GM19468 (cell line): ENCODE measurements around the gene KCNQ1OT1.

Experiments
- ATAC-seq: cut with Tn5 transposase; IDR thresholded peaks from one replicate; pipeline ENCODE4 v1.9.1; 2021; ENCODE audit warnings: mild to moderate bottlenecking, moderate library complexity, moderate number of reproducible peaks; ENCODE audit not compliant: unreplicated experiment; ENCODE audit errors: extremely low read depth

KCNQ1OT1 gene

DNA sequence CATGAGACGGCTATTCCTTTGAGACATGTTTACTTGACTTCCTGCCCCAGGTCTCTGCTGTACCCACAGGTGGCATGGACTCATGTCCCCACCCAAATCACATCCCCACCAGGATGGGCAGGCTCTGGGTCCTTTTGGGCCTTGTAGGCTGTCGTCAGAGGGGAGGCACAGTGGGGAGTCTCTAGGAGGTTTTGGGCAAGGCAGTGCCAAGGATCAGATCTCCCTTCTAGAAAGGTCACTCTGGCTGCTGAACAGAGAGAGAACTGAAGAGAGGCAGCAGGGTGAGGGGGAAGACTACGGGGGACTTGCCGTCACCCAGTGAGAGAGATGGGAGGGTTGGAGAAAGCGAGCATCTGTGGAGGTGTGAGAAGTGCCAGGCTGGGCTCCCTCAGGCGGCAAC, 4.6 kb upstream of the KCNQ1OT1 start:
- no peak for ATAC-seq

DNA sequence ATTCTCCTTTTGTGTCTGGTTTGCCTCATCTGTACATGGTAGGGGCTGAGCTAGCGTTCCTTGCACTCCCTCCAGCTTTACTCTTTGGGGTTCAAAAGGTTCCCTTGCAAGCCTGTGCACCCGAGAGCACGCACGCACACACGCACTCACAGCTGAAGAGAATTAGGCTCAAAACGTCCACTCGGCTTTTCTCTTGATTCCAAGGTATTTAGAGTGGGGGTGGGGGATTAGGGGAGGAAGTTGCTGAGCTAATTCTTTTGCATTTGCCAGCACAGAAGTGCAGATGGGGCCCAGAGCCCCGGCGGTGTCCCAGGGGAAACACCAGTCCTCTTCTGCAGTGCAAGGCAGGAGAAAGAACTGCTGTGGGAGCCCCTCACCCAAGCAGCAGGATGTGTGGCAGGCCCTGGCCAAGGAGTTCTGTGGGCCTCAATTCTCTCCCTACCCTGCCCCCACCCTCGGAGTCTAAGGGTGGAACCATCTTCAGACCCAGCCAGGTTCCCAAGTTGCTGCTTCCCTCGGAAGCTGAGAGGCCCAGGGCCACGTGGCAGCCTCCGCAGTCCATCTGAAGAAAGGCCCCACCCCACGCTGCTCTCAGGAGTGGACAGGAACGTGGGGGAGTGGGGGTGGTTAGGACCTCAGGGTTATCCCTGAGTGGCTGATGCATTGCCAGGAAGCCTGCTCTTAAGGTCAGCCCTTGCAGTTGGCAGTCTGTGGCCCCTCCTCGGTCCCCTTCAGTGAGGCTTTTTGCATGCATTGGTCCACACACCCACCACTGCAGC, 3.8 kb upstream of the KCNQ1OT1 start:
- ATAC-seq: no peak

DNA sequence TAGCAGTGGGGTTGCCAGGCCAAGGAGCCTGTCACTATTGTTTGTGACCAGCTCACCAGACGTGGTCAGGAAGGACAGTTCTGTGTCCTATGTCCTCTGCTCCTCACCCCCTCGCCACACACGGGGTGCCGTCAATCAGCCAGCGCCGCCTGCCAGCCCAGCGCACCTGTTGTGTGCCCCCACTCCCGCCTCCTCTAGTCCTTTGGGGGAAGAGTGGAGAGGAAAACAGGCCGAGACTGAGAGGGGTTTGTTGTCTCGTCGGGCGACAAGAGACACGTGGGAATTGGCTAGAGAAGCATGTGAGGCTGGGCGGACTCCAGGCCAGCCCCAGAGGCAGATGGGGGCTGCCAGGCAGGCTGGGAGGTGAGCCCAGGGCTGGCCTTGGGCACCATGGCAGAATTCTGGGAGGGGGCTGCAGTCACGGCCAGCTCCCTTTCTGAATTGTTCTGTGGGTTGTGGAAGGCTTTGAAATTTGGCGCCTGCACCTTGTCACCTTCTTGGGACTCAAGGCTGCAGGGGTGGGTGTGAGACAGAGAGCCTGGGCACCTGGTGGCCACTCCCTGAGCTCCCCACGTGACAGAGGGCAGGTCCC, 3.1 kb upstream of the KCNQ1OT1 start:
- no peak for ATAC-seq

DNA sequence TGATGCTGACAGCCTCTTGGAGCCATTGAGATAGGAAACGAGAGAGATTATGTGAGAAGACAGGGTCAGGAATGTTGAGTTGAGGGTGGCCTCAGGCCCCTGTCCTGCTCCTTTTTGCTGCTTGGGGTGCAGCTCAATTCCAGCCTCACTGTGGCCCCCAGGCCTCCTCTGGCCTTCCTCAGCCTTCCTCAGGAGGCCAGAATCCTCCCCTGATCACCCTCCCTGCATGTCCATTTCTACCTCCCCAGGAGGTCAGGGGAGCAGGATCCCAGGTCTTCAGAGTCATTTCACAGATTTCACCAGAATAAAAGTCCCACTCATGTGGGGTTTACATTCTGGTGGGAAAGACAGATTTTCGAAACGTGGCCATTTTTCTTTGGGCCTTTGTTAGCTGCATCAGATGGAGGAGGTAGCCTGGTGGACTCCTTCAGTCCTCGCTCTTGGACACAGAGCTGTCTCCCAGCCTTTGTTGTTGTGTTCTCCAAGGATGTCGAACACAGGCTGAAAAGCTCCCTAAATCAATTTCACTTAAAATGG, 2.2 kb upstream of the KCNQ1OT1 start:
- no peak for ATAC-seq

DNA sequence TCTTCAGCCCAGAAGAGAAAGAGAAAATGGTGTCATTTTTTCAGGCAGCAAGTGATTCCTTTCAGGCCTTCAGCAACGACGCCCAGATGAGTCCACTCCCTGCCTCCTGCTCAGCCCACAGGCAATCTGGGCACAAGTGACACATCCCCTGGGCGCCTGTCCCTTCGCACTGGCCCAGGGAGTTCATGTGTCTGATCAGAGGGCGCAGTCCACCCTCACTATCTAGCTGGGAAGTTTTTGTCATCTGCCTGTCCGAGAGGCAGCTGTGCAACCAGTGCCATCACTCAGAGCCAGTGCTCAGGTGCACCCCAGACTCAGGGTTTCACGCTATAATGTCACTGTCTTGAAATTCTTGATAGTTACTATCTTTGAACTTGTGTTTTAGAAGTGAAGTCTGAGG, 1.4 kb upstream of the KCNQ1OT1 start:
- no peak for ATAC-seq

DNA sequence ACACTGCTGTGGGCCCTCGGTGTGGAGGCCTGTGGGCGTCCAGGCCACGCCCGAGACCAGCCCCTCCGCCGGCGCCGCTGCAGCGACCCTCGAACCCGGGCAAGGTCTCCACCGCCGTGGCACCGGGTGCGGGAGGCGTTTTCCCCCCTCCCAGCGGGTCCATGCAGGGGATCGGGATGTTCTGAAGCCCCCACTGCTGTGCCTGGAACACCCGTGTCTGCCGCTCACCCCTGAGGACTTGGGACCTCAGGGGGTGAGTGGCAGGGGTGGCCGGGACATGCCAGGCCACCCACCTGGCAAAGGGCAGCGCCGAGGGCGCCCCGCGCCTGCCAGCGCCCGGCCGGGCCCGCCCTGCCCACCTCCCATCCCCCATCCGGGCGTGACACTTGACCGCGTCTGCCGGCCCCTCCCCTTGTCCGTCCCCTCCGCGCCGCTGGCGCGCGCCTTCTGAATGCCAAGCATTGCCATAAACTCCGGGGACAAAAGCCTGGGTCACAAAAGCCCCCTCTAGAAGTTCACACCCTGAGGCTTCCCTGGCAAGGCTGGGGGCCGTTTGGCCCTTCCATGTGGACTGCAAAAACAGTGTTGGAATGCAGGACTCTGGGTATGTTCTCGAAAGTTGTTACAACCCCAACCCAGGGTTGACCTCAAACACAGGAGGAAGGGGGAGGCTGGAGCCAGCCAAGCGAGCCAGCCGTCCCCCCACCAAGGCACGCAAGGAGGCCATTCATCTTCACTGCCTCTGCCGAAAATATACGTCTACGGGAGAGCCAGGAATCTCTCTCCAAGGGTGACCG, 819 bp upstream of the KCNQ1OT1 start:
- ATAC-seq: no peak

DNA sequence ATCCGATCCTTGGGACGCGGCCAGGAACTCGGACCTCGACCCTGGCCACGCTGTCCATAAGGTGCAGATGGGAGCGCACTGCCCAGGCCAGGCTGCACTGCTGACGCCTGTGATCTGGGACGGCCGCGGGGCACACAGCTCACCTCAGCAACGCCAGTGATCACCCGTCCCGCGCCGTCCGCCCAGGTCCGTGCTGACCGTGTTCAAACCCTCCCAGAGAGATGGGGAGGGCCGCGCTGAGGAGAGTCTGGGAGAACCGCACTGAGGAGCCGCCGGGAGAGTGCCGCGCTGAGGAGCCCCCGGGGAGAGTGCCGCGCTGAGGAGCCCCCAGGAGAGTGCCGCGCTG, 636 bp downstream of the KCNQ1OT1 start:
- no peak for ATAC-seq

DNA sequence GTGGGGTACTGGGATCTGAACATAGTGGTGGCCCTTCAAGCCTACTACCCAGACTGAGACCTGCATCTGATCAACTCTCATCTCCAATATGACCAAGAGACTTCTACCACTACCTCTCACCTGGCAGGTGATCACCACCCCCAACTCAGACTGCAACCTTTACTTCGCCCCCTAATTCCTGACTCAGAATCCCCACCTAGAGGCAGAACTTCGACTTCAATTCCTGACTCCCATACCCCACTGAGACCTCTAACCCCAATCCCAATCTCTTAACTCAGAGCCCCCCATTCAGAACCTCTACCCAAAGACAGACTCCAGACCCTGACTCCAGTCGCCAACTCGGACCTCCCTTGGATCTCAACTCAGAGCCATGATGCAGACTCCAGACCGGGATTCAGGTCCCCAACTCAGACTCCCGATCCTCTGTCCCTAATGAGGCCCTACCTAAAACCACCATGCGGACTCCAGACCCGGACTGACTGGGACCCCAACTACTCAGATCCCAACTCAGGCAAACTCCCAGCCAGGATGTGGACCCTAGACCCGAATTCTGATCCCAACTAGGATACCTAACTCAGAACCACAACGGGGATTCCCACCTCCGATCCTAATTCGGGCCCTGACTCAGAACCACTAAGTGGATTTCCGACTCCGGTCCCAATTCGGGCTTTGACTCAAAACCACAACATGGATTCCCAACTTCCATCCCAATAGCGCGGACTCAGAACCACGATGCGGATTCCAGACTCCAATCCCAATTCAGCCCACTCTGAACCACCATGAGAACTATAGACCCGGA, 1.2 kb downstream of the KCNQ1OT1 start:
- ATAC-seq: no peak

DNA sequence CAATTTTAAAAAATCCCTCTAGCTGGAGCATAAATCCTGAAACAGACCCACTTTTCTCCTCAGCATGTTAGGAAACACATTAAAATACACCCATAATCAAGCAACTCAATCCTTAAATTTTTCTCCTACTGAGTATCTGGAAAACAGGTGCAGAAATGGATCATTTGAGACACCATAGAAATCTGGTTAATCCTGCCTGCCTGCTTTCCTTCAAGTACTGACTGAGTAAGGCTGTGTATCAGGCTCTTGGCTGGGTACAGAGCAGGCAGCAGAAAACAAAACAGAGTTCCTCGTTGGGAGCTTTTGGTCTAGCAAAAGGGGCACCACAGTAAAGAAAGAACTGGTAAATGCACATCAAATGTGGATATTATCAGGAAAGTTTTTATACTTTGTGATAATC, 1.9 kb downstream of the KCNQ1OT1 start:
- no peak for ATAC-seq

DNA sequence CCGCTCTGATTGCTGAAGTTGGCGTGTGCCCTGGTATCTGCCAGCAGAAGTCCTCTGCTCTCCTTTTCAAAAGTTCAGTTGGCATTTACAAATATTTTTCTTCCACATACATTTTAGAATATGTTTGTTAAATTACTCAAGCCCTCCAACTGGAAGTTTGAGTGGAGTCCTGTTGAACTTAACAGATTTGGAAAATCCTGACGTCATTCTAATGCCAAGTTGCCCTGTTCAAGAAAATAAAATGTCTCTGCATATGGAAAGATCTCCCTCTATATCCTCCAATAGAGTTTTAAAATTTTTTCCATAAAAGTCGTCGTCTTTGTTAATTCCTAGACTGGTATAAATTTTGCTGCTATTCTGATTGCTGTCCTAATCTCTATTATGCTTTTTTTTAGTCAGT, 3.3 kb downstream of the KCNQ1OT1 start:
- no peak for ATAC-seq

DNA sequence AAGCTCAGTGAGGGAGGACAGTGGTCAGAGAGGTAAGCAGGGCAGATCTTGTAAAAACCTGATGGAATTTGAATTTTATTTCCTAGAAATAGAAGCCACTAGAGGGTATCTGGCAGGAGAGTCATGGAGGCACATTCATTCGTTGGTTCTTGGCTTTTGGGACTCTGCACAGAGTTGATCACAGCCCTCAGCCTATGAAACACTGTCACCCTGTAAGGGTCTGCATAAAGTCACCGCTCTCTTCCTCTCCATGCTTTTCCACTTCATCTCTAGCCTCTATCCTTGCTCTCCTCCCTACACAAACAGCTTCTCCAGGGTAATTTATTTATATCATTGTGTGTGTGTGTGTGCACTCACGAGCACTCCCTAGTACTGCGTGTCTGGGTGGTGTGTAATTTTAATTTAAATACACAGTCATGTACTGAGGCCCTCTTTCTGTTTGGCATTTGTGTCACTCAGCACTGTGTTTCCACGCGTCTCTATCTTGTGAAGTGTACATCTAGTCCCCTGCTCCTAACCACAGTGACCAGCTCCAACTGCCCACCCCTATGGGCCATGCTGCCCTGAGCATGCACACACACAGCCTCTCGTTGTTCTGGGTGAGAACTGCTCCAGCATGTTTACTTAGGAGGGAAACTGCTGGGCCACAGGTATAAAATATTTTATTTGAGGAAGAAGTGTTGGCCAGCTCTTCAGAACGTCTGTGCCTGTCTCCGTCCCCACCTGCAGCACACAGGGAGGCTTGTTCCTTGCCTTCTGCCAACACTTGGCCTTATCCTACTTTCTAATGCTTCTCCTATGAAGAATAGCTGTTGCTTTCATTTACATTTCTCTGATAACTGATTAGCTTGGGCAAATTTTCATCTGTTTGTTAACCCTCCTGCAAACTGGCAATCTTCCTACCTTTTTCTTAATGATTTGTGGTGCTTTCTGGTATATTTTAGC, 4.5 kb downstream of the KCNQ1OT1 start:
- ATAC-seq: no peak

DNA sequence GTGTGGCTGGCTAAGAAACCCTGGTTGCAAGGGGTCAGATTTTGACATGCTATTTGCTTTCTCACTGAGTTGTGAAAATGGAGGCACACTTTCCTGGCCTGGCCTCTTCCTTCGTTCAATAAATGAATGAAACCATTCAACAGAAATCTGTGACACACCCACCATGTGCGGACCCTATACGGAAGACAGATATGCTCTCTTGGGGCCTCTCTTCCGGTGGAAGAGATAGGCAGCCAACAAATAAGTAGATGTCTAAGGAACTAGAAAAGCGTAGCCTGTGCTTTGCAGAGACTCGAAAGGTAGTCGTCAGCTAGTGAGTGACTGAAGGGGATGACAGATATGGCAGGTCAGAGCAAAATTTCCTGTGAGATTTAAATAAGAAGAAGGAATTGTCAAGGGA, 5.3 kb downstream of the KCNQ1OT1 start:
- ATAC-seq: no peak

DNA sequence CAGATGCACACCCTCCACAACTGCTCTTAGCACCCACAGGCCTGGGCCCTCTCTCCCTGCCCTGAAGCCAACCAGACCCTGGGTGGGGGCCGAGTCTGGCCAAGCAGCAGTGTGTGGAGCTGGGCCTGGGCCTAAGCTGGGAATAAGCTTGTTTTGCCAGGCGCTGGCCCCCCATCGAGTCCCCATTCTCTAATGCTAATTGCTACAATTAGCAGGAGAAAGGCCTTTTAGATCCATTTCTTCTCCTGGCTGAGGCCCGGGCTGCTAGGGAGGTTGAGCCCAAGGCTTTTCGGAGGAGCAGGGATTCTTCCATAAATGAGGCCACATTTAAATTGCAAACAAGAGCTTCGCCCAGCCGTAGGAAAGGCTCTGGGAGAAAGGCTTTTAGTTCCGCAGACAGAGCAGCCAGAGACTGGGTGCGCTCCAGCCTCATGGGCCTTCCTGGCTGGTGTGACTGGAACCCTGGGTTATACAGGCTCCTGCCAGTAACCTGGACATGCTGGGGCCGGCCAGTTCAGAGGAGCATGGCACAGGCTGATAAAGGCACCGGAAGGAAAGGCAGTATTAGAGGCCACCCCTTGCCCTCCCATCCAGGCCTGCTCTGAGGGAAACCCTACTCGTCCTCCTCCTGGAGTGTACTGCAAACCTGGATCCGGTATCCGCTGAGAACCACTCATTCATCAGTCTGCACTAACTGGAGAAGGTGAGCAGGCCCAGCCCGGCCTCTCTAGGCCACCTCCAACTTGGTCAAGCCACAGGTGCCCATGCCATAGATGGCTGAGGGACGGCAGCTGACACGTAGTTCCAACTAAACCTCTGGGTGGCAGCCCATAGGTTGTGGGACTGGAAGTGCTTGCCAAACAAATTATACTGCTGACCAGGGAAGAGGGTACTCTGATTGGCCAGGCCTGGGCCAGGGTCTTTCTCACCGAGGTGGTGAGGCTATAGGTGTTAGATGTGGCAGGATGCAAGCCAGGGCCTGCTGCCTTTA, 6.2 kb downstream of the KCNQ1OT1 start:
- ATAC-seq: no peak

DNA sequence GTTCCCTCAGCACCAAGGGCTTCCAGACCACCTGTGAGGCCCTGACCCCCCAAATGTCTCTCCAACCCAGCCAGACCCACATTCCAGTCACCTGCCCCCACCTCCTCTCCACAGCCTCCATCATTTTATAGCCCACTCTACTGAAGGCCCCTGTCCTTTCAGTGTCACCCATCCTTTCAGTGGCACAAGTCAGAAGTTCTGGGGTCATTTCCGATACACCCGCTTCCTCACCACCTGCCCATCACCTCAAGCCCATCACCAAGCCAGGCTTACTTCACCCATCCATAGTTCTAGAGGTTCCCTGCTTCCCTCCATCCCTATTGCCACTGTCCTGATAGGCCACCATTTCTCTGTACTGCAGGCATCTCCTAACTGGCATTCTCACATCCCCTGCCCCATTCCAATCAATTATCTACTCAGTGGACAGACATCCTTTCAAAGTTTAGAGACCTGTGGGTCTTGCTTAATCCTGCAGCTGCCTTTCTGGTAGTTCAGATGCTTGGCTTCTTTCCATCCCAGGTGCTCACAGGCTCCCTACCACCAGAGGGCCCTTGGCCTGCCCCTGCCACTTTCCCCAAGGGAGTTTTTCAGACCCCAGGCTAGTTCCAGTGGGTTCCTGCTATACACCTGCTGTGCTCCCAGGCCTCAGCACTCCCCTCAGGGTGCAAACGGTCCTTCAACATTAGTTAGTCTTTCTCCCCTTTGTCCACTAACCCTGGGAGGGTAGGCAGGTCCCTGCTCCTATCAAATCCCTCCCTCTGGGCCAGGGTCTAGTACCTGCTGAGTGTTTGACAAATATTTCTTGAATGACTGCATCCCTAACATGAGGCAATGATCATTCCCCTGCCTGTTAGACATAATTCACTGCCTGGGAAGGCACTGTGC, 7.6 kb downstream of the KCNQ1OT1 start:
- ATAC-seq: no peak

DNA sequence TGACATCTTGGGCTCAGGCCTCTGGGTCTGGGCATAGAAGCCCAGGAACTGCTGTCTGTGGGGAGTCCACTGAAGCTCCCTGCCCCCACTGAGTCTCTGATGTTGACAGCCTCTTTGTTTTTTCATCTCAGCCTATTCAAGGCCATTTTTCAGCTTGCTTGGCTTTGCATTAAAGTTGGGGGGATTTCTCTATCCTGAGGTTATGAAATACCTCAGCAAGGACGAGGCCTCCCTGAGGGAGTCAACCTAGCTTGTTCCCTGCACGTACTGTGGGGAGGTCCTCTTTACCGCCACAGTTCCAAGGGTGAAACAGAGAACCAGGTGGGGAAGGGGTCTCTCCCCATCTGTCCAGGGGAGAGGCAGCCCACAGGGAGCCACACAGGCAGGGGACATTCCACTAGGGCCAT, 8.4 kb downstream of the KCNQ1OT1 start:
- no peak for ATAC-seq

DNA sequence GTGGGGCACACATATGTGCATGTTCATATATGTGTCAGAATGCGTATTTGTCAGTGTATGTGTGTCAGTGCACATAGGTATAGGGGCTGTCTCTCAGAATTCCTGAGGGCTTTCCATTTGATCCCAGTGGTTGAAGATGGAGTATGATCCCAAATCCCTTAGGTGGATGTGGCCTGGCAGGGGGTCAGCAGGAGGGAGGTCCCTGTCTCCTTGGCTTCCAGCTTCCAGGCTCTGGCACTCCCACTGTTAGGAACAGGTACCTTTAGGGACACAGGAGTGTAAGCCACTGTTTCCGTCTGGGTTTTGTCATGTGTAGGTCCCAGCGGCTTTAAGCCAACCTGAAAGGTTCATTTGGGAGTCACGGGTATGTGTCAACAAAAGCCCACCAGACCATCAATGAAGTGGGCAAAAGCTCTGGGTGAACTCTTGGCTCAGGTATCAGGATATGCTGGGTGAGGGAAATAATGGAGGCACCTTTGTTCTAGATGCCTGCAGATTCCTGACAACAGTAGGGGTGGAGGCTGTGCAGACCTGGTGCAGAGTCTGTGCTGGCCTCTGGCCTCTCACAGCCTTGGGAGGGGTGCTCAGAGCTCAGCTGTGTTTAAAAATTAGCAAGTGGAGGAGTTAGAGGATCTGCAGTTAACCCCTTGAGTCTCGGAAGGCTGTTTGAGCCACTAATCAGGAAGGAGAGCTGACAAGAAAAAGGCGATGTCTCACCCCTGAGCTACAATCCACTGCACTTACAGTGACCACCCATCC, 9.0 kb downstream of the KCNQ1OT1 start:
- ATAC-seq: no peak
